Nephron (organoid): ENCODE measurements around the gene ZNF394.

ENCODE experiments used
- H3K27ac Mint-ChIP-seq, 3 experiments: 2 replicates each; pipeline ENCODE4 v1.8.0; 2020; ENCODE audit warnings: mixed read lengths in 3 of 3, mild to moderate bottlenecking in 2 of 3, moderate library complexity in 1 of 3
- H3K27me3 Mint-ChIP-seq: 2 replicates; pipeline ENCODE4 v1.8.0; 2021; ENCODE audit warnings: low read depth, mild to moderate bottlenecking, moderate library complexity, mixed read lengths
- H3K36me3 Mint-ChIP-seq: 2 replicates; pipeline ENCODE4 v1.8.0; 2020; ENCODE audit warnings: low read depth, mixed read lengths
- H3K4me1 Mint-ChIP-seq: 2 replicates; pipeline ENCODE4 v1.8.0; 2020; ENCODE audit warnings: mixed read lengths
- H3K4me3 Mint-ChIP-seq, 3 experiments: 2 replicates each; pipeline ENCODE4 v1.8.0; 2020; ENCODE audit warnings: mild to moderate bottlenecking in 3 of 3, mixed read lengths in 3 of 3, moderate library complexity in 2 of 3
- H3K9me3 Mint-ChIP-seq: 2 replicates; pipeline ENCODE4 v1.8.0; 2020; ENCODE audit warnings: mixed read lengths
- TF ChIP-seq, protein P1 (sequence below), 3 experiments: fragments of 200-600 bp; sonication (generic); IDR thresholded peaks; one replicate each; pipeline ENCODE4 v1.5.0; 2021; ENCODE audit warnings: antibody characterized with exemption in 3 of 3; ENCODE audit not compliant: unreplicated experiment in 3 of 3

The ZNF394 gene

DNA sequence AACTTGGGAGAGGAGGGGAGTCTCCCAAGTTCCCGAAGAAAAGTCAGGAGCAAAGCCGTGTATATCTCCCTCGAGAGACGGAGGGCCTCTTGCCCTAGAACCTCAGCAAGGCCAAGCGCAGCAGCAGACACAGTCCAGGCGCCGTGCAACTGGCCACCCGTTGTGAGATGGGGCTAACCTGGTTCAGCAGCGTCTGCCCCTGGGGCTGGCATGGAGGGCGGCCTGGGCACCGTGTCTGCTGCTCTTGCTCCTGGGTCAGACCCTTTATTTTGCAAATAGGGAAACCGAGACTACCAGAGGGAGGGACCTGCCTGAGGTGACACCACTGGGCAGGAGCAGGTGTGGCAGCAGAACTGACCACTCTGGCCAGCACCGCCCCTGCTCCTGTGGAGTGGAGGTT, 47.5 kb downstream of the ZNF394 start:
- no peak overlapping the region for H3K27ac Mint-ChIP-seq
- peaks cover 18% of the 10 kb centered on the region for H3K4me1 Mint-ChIP-seq
- no peak overlapping the region for H3K4me3 Mint-ChIP-seq
- no peaks in the 10 kb centered on the region for H3K27me3 Mint-ChIP-seq
- TF ChIP-seq, protein P1, sequence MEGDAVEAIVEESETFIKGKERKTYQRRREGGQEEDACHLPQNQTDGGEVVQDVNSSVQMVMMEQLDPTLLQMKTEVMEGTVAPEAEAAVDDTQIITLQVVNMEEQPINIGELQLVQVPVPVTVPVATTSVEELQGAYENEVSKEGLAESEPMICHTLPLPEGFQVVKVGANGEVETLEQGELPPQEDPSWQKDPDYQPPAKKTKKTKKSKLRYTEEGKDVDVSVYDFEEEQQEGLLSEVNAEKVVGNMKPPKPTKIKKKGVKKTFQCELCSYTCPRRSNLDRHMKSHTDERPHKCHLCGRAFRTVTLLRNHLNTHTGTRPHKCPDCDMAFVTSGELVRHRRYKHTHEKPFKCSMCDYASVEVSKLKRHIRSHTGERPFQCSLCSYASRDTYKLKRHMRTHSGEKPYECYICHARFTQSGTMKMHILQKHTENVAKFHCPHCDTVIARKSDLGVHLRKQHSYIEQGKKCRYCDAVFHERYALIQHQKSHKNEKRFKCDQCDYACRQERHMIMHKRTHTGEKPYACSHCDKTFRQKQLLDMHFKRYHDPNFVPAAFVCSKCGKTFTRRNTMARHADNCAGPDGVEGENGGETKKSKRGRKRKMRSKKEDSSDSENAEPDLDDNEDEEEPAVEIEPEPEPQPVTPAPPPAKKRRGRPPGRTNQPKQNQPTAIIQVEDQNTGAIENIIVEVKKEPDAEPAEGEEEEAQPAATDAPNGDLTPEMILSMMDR (IDR thresholded peaks at IDR 0.05; ENCODE audit: unreplicated experiment in 3 of 3), result no peak
- no peaks in the 10 kb centered on the region for H3K9me3 Mint-ChIP-seq
- H3K36me3 Mint-ChIP-seq, result peaks cover 38% of the 10 kb centered on the region

DNA sequence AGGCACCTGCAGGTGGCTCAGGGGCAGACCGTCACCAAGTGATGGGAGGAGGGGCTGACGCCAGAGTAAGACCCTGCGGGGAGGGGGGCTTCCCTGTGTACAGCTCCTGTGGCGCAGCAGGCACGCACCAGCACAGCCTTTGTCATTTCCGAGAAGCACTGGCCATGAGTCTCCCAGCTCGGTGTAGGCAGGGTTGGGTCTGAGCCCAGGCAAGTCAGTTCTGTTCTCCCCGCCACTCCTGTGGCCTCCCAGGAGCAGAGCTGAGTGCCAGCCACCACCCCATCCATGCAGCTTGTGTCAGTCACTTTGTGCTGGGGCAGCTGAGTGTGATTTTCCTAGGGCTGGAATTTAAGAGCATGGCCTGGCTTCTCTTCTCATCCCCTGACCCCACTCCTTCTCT, 48.1 kb downstream of the ZNF394 start:
- TF ChIP-seq, protein P1 (IDR thresholded peaks at IDR 0.05; ENCODE audit: unreplicated experiment in 3 of 3), result no peak
- Mint-ChIP-seq H3K4me1 (peaks cover 14% of the 10 kb centered on the region), H3K9me3 (no peaks in the 10 kb centered on the region), H3K36me3 (peaks cover 36% of the 10 kb centered on the region), H3K27ac (no peak overlapping the region), H3K4me3 (no peak overlapping the region), H3K27me3 (no peaks in the 10 kb centered on the region)

DNA sequence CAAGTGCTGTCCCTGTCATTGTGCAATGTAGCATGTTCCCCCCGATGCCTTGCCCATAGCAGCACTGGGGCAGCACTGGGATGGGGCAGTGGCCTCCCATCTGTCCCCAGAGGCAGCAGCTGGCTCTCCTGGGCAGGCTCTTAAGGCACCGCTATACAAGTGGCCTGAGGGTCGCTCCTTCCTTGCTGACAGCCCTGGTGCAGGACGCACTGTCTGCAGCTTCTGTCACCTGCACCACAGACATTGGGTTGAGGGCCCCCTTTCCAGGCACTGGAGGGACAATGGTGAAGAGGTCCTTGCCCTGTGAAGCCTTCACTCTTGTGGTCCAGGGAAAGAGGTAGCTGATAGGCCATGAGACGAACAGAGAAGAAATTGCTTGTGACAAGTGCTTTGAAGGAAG, 50.8 kb downstream of the ZNF394 start:
- H3K27ac Mint-ChIP-seq, result no peak overlapping the region
- no peaks in the 10 kb centered on the region for H3K27me3 Mint-ChIP-seq
- H3K36me3 Mint-ChIP-seq, result peaks cover 48% of the 10 kb centered on the region
- H3K9me3 Mint-ChIP-seq, result no peaks in the 10 kb centered on the region
- no peak overlapping the region for H3K4me3 Mint-ChIP-seq
- H3K4me1 Mint-ChIP-seq, result no peaks in the 10 kb centered on the region
- TF ChIP-seq, protein P1 (IDR thresholded peaks at IDR 0.05; ENCODE audit: unreplicated experiment in 3 of 3), result no peak

DNA sequence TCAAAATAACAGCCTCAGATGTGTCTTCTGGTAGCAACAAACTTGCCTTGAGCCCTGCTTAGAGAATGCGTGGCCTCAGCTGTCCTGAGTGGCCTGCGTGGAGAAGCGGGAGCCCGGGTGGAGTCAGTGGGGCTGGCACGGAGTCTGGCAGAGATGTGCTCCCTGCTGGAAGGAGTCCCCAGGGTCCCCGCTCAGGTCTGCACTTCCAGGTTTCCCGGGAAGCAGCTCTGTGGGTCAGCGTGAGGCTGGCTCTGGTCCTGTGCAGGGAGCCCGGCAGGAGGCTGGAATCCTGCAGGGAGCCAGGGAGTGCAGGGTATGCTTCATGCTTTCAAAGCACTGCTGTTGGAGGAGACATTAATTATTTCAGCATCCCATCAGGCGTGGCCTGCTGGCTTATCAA, 51.2 kb downstream of the ZNF394 start:
- no peaks in the 10 kb centered on the region for H3K4me1 Mint-ChIP-seq
- no peak overlapping the region for H3K27ac Mint-ChIP-seq
- peaks cover 47% of the 10 kb centered on the region for H3K36me3 Mint-ChIP-seq
- TF ChIP-seq, protein P1 (IDR thresholded peaks at IDR 0.05; ENCODE audit: unreplicated experiment in 3 of 3), result no peak
- no peak overlapping the region for H3K4me3 Mint-ChIP-seq
- no peaks in the 10 kb centered on the region for H3K9me3 Mint-ChIP-seq
- H3K27me3 Mint-ChIP-seq, result no peaks in the 10 kb centered on the region

- Mint-ChIP-seq H3K4me3 (no peak overlapping the region), H3K27ac (no peak overlapping the region), H3K9me3 (no peaks in the 10 kb centered on the region), H3K4me1 (peaks cover 5% of the 10 kb centered on the region), H3K36me3 (peaks cover 48% of the 10 kb centered on the region), H3K27me3 (no peaks in the 10 kb centered on the region)
- TF ChIP-seq, protein P1 (IDR thresholded peaks at IDR 0.05; ENCODE audit: unreplicated experiment in 3 of 3), result no peak
These were observed 52.1 kb downstream of the ZNF394 start for GRCh38 chr7:99447943-99448342.

- no peak overlapping the region for H3K4me3 Mint-ChIP-seq
- H3K36me3 Mint-ChIP-seq, result peaks cover 53% of the 10 kb centered on the region
- no peak overlapping the region for H3K27ac Mint-ChIP-seq
- peaks cover 18% of the 10 kb centered on the region for H3K4me1 Mint-ChIP-seq
- H3K27me3 Mint-ChIP-seq, result no peaks in the 10 kb centered on the region
- TF ChIP-seq, protein P1 (IDR thresholded peaks at IDR 0.05; ENCODE audit: unreplicated experiment in 3 of 3), result no peak
- no peaks in the 10 kb centered on the region for H3K9me3 Mint-ChIP-seq
These were observed 54.0 kb downstream of the ZNF394 start for GRCh38 chr7:99446096-99446495.
